ENCODE data around the gene NAA40.
"Not testable (repeated sequence)": the region's sequence is repeated elsewhere in the genome, so short reads cannot be mapped to it uniquely, and the experiment has no call there.

The NAA40 gene

GRCh38 chr11:63958008-63958407 is 19.2 kb downstream of the NAA40 start:
- Histone ChIP-seq H3K4me3 (ENCODE audit: low read depth in 1 of 2, low read length in 2 of 2) (no peak overlapping the region), H4K20me1 (ENCODE audit: insufficient read depth, low read length) (peaks cover 36% of the 10 kb centered on the region), H2AFZ (ENCODE audit: low read depth, low read length) (no peak overlapping the region), H3K27me3 (ENCODE audit: insufficient read depth, low read length, poor library complexity) (no peaks in the 10 kb centered on the region), H3K27ac (ENCODE audit: low read length) (no peak overlapping the region), H3K4me1 (ENCODE audit: insufficient read depth, low read length) (peaks cover 17% of the 10 kb centered on the region), H3K9me3 (ENCODE audit: insufficient read depth, low read length, severe bottlenecking) (no peaks in the 10 kb centered on the region), H3K79me2 (ENCODE audit: insufficient read depth, low read length) (no peaks in the 10 kb centered on the region), H3K9ac (ENCODE audit: low read depth, low read length) (no peak overlapping the region), H3K4me2 (ENCODE audit: insufficient read depth, low read length) (no peak overlapping the region), H3K36me3 (ENCODE audit: insufficient read depth, low read length) (peaks cover 50% of the 10 kb centered on the region)
- ATAC-seq (ENCODE audit: insufficient read depth, low read depth) (no peak), DNase-seq (no peak)
- TF ChIP-seq CTCF (IDR thresholded peaks at IDR 0.05; ENCODE audit: borderline replicate concordance, extremely low read depth, low read length, poor library complexity, severe bottlenecking) = no peak
- TF ChIP-seq EZH2 (IDR thresholded peaks at IDR 0.05; ENCODE audit: borderline replicate concordance, low read depth, low read length, severe bottlenecking) = no peak

GRCh38 chr11:63961608-63962412 is 23.0 kb downstream of the NAA40 start:
- Histone ChIP-seq H3K36me3 (ENCODE audit: insufficient read depth, low read length) (peaks cover 14% of the 10 kb centered on the region), H3K9ac (ENCODE audit: low read depth, low read length) (no peak overlapping the region), H3K4me3 (ENCODE audit: low read depth in 1 of 2, low read length in 2 of 2) (no peak overlapping the region), H3K9me3 (ENCODE audit: insufficient read depth, low read length, severe bottlenecking) (no peaks in the 10 kb centered on the region), H3K27me3 (ENCODE audit: insufficient read depth, low read length, poor library complexity) (no peaks in the 10 kb centered on the region), H3K4me2 (ENCODE audit: insufficient read depth, low read length) (peak overlapping the region; percentile 11), H3K79me2 (ENCODE audit: insufficient read depth, low read length) (no peaks in the 10 kb centered on the region), H3K4me1 (ENCODE audit: insufficient read depth, low read length) (peaks cover 17% of the 10 kb centered on the region), H3K27ac (ENCODE audit: low read length) (peak overlapping the region; percentile 64), H4K20me1 (ENCODE audit: insufficient read depth, low read length) (peaks cover 33% of the 10 kb centered on the region), H2AFZ (ENCODE audit: low read depth, low read length) (no peak overlapping the region)
- DNase-seq (peak; percentile 89), ATAC-seq (ENCODE audit: insufficient read depth, low read depth) (peak; percentile 92)
- no peak for TF ChIP-seq EZH2 (IDR thresholded peaks at IDR 0.05; ENCODE audit: borderline replicate concordance, low read depth, low read length, severe bottlenecking)
- no peak for TF ChIP-seq CTCF (IDR thresholded peaks at IDR 0.05; ENCODE audit: borderline replicate concordance, extremely low read depth, low read length, poor library complexity, severe bottlenecking)

GRCh38 chr11:63963895-63964294 is 25.1 kb downstream of the NAA40 start:
- H3K4me2 ChIP-seq (ENCODE audit: insufficient read depth, low read length); H3K4me3 ChIP-seq (ENCODE audit: low read depth in 1 of 2, low read length in 2 of 2); H3K27ac ChIP-seq (ENCODE audit: low read length); H3K27me3 ChIP-seq (ENCODE audit: insufficient read depth, low read length, poor library complexity); H2AFZ ChIP-seq (ENCODE audit: low read depth, low read length); H3K9ac ChIP-seq (ENCODE audit: low read depth, low read length); DNase-seq; H3K9me3 ChIP-seq (ENCODE audit: insufficient read depth, low read length, severe bottlenecking); H3K79me2 ChIP-seq (ENCODE audit: insufficient read depth, low read length); ATAC-seq (ENCODE audit: insufficient read depth, low read depth); H3K36me3 ChIP-seq (ENCODE audit: insufficient read depth, low read length): not testable (repeated sequence)
- Histone ChIP-seq H4K20me1 (ENCODE audit: insufficient read depth, low read length) (peaks cover 22% of the 10 kb centered on the region), H3K4me1 (ENCODE audit: insufficient read depth, low read length) (peaks cover 17% of the 10 kb centered on the region)

GRCh38 chr11:63966444-63966843 is 27.6 kb downstream of the NAA40 start:
- Histone ChIP-seq H4K20me1 (ENCODE audit: insufficient read depth, low read length) (peaks cover 8% of the 10 kb centered on the region; the same call in 1 of the 2 replicates), H3K9me3 (ENCODE audit: insufficient read depth, low read length, severe bottlenecking) (no peaks in the 10 kb centered on the region), H3K9ac (ENCODE audit: low read depth, low read length) (no peak overlapping the region), H3K4me1 (ENCODE audit: insufficient read depth, low read length) (peaks cover 10% of the 10 kb centered on the region), H2AFZ (ENCODE audit: low read depth, low read length) (no peak overlapping the region), H3K4me3 (ENCODE audit: low read depth in 1 of 2, low read length in 2 of 2) (no peak overlapping the region), H3K4me2 (ENCODE audit: insufficient read depth, low read length) (no peak overlapping the region), H3K79me2 (ENCODE audit: insufficient read depth, low read length) (no peaks in the 10 kb centered on the region), H3K27me3 (ENCODE audit: insufficient read depth, low read length, poor library complexity) (no peaks in the 10 kb centered on the region), H3K36me3 (ENCODE audit: insufficient read depth, low read length) (no peaks in the 10 kb centered on the region), H3K27ac (ENCODE audit: low read length) (no peak overlapping the region)
- no peak for TF ChIP-seq CTCF (IDR thresholded peaks at IDR 0.05; ENCODE audit: borderline replicate concordance, extremely low read depth, low read length, poor library complexity, severe bottlenecking)
- TF ChIP-seq EZH2 (IDR thresholded peaks at IDR 0.05; ENCODE audit: borderline replicate concordance, low read depth, low read length, severe bottlenecking) = no peak
- ATAC-seq (ENCODE audit: insufficient read depth, low read depth) (no peak), DNase-seq (no peak)
